ENCODE measurements around the gene CTPS2. TPM values are rescaled to one million over a fixed set of nuclear protein-coding genes. Genes with fewer than 3 reads are reported as not detected.
A peak's percentile ranks its signal among the peaks of the same experiment; 100 is the strongest.

The CTPS2 gene
- total and polyA plus RNA-seq, 9 donors: 13.3 to 20.1 (median 16.3) TPM

GRCh38 chrX:16696956-16697355, 15.5 kb downstream of the CTPS2 start:
- H3K27me3 ChIP-seq (ENCODE audit: control insufficient read depth, insufficient read depth, low read length): peaks cover 47% of the 10 kb centered on the region
- H3K27ac ChIP-seq (ENCODE audit: low read length): no peak overlapping the region
- no peak for DNase-seq
- H3K36me3 ChIP-seq (ENCODE audit: control insufficient read depth, insufficient read depth, low read length): peaks cover 11% of the 10 kb centered on the region
- H3K4me1 ChIP-seq (ENCODE audit: control insufficient read depth, insufficient read depth, low read length): no peaks in the 10 kb centered on the region
- 63% methylated on average over 3 of the region's 3 CpGs for WGBS (ENCODE audit: insufficient coverage)
- no peaks in the 10 kb centered on the region for H3K9me3 ChIP-seq (replicated peaks; ENCODE audit: control insufficient read depth, low read depth, low read length)
- H3K4me3 ChIP-seq (ENCODE audit: low read length): no peak overlapping the region

- no CpG with 5 or more reads among the region's 10 CpGs for WGBS (ENCODE audit: insufficient coverage)
- Histone ChIP-seq H3K4me1 (ENCODE audit: control insufficient read depth, insufficient read depth, low read length) (no peaks in the 10 kb centered on the region), H3K4me3 (ENCODE audit: low read length) (no peak overlapping the region), H3K27ac (ENCODE audit: low read length) (no peak overlapping the region), H3K27me3 (ENCODE audit: control insufficient read depth, insufficient read depth, low read length) (peaks cover 42% of the 10 kb centered on the region), H3K9me3 (replicated peaks; ENCODE audit: control insufficient read depth, low read depth, low read length) (no peaks in the 10 kb centered on the region), H3K36me3 (ENCODE audit: control insufficient read depth, insufficient read depth, low read length) (peaks cover 12% of the 10 kb centered on the region)
- DNase-seq: peak; percentile 58
These were observed 17.3 kb downstream of the CTPS2 start for GRCh38 chrX:16695079-16695676.

DNA sequence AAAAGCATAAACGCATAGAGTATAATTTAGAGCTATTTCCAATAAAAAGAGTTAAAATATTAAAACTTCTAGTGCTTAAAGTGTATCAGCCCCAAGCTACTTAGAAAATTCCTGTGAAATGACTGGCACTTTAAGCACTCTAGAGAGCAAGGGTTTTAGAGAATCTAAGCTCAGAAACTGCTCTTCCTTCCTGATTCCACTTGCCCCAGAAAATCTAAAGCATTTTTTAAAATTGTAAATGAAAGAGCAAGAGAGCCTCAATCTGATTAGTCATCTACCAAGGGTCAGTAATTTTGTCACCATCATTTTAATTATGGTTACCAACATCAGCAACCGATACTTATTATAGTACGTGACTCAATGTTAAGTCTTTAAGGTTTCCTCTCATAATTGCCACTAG, 25.0 kb downstream of the CTPS2 start:
- Histone ChIP-seq H3K36me3 (ENCODE audit: control insufficient read depth, insufficient read depth, low read length) (peaks cover 19% of the 10 kb centered on the region), H3K27ac (ENCODE audit: low read length) (no peak overlapping the region)

GRCh38 chrX:16683007-16683664, 29.3 kb downstream of the CTPS2 start:
- Histone ChIP-seq H3K27ac (ENCODE audit: low read length) (no peak overlapping the region), H3K27me3 (ENCODE audit: control insufficient read depth, insufficient read depth, low read length) (peaks cover 49% of the 10 kb centered on the region), H3K36me3 (ENCODE audit: control insufficient read depth, insufficient read depth, low read length) (peaks cover 15% of the 10 kb centered on the region), H3K4me3 (ENCODE audit: low read length) (no peak overlapping the region), H3K9me3 (replicated peaks; ENCODE audit: control insufficient read depth, low read depth, low read length) (no peaks in the 10 kb centered on the region), H3K4me1 (ENCODE audit: control insufficient read depth, insufficient read depth, low read length) (no peaks in the 10 kb centered on the region)
- DNase-seq: no peak
- WGBS (ENCODE audit: insufficient coverage): 92% methylated on average over 4 of the region's 7 CpGs

More for the DNA sequence above, 25.0 kb downstream of the CTPS2 start:
- H3K9me3 ChIP-seq (replicated peaks; ENCODE audit: control insufficient read depth, low read depth, low read length): no peaks in the 10 kb centered on the region
- H3K4me3 ChIP-seq (ENCODE audit: low read length): no peak overlapping the region
- H3K4me1 ChIP-seq (ENCODE audit: control insufficient read depth, insufficient read depth, low read length): no peaks in the 10 kb centered on the region
- DNase-seq: no peak
- no CpG with 5 or more reads among the region's 3 CpGs for WGBS (ENCODE audit: insufficient coverage)
- peaks cover 37% of the 10 kb centered on the region for H3K27me3 ChIP-seq (ENCODE audit: control insufficient read depth, insufficient read depth, low read length)

GRCh38 chrX:16678689-16679088, 33.8 kb downstream of the CTPS2 start:
- Histone ChIP-seq H3K27me3 (ENCODE audit: control insufficient read depth, insufficient read depth, low read length) (peaks cover 31% of the 10 kb centered on the region), H3K27ac (ENCODE audit: low read length) (no peak overlapping the region), H3K9me3 (replicated peaks; ENCODE audit: control insufficient read depth, low read depth, low read length) (no peaks in the 10 kb centered on the region), H3K36me3 (ENCODE audit: control insufficient read depth, insufficient read depth, low read length) (peaks cover 14% of the 10 kb centered on the region), H3K4me3 (ENCODE audit: low read length) (no peak overlapping the region), H3K4me1 (ENCODE audit: control insufficient read depth, insufficient read depth, low read length) (no peaks in the 10 kb centered on the region)
- no peak for DNase-seq
- 78% methylated on average over 10 of the region's 11 CpGs for WGBS (ENCODE audit: insufficient coverage)

GRCh38 chrX:16671005-16671404, 41.5 kb downstream of the CTPS2 start:
- peaks cover 4% of the 10 kb centered on the region for H3K36me3 ChIP-seq (ENCODE audit: control insufficient read depth, insufficient read depth, low read length)
- DNase-seq: peak; percentile 68
- no peak overlapping the region for H3K4me3 ChIP-seq (ENCODE audit: low read length)
- H3K9me3 ChIP-seq (replicated peaks; ENCODE audit: control insufficient read depth, low read depth, low read length): no peaks in the 10 kb centered on the region
- peaks cover 29% of the 10 kb centered on the region for H3K27me3 ChIP-seq (ENCODE audit: control insufficient read depth, insufficient read depth, low read length)
- H3K4me1 ChIP-seq (ENCODE audit: control insufficient read depth, insufficient read depth, low read length): no peaks in the 10 kb centered on the region
- no peak overlapping the region for H3K27ac ChIP-seq (ENCODE audit: low read length)

DNA sequence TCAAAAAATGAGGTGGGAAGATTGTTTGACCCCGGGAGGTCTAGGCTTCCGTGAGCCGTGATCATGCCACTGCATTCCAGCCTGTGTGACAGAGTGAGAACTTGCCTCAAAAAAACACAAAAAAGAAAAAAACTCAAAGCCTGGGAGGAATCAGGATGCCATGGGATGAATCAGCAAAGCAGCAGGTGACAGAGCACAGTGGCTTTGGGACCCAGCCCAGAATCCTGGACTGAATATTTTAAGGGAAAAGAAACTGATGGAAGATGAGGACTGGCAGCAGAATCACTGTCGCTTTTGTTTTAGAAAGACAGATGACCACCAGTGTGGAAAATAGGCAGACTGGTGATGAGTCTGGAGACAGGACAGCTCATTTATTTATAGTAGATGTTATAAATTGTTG, 45.9 kb downstream of the CTPS2 start:
- Histone ChIP-seq H3K27ac (ENCODE audit: low read length) (no peak overlapping the region), H3K4me3 (ENCODE audit: low read length) (no peak overlapping the region), H3K27me3 (ENCODE audit: control insufficient read depth, insufficient read depth, low read length) (peaks cover 37% of the 10 kb centered on the region), H3K36me3 (ENCODE audit: control insufficient read depth, insufficient read depth, low read length) (peaks cover 4% of the 10 kb centered on the region), H3K9me3 (replicated peaks; ENCODE audit: control insufficient read depth, low read depth, low read length) (no peaks in the 10 kb centered on the region), H3K4me1 (ENCODE audit: control insufficient read depth, insufficient read depth, low read length) (no peaks in the 10 kb centered on the region)
- DNase-seq: no peak
- 83% methylated on average over 1 of the region's 4 CpGs for WGBS (ENCODE audit: insufficient coverage)

GRCh38 chrX:16665089-16665488, 47.4 kb downstream of the CTPS2 start:
- Histone ChIP-seq H3K9me3 (replicated peaks; ENCODE audit: control insufficient read depth, low read depth, low read length) (no peaks in the 10 kb centered on the region), H3K27ac (ENCODE audit: low read length) (no peak overlapping the region), H3K4me1 (ENCODE audit: control insufficient read depth, insufficient read depth, low read length) (no peaks in the 10 kb centered on the region), H3K27me3 (ENCODE audit: control insufficient read depth, insufficient read depth, low read length) (peaks cover 37% of the 10 kb centered on the region), H3K4me3 (ENCODE audit: low read length) (no peak overlapping the region), H3K36me3 (ENCODE audit: control insufficient read depth, insufficient read depth, low read length) (peaks cover 4% of the 10 kb centered on the region)
- no CpG with 5 or more reads among the region's 2 CpGs for WGBS (ENCODE audit: insufficient coverage)
- DNase-seq: peak; percentile 11

- Histone ChIP-seq H3K27me3 (ENCODE audit: control insufficient read depth, insufficient read depth, low read length) (peaks cover 32% of the 10 kb centered on the region), H3K4me3 (ENCODE audit: low read length) (no peak overlapping the region), H3K9me3 (replicated peaks; ENCODE audit: control insufficient read depth, low read depth, low read length) (no peaks in the 10 kb centered on the region), H3K27ac (ENCODE audit: low read length) (no peak overlapping the region), H3K36me3 (ENCODE audit: control insufficient read depth, insufficient read depth, low read length) (peaks cover 4% of the 10 kb centered on the region), H3K4me1 (ENCODE audit: control insufficient read depth, insufficient read depth, low read length) (no peaks in the 10 kb centered on the region)
- no peak for DNase-seq
- WGBS (ENCODE audit: insufficient coverage): no CpG with 5 or more reads among the region's 2 CpGs
These were observed 47.8 kb downstream of the CTPS2 start for GRCh38 chrX:16664626-16665025.

- peaks cover 29% of the 10 kb centered on the region for H3K27me3 ChIP-seq (ENCODE audit: control insufficient read depth, insufficient read depth, low read length)
- H3K4me1 ChIP-seq (ENCODE audit: control insufficient read depth, insufficient read depth, low read length): no peaks in the 10 kb centered on the region
- peaks cover 4% of the 10 kb centered on the region for H3K36me3 ChIP-seq (ENCODE audit: control insufficient read depth, insufficient read depth, low read length)
- DNase-seq: no peak
- no peaks in the 10 kb centered on the region for H3K9me3 ChIP-seq (replicated peaks; ENCODE audit: control insufficient read depth, low read depth, low read length)
- H3K4me3 ChIP-seq (ENCODE audit: low read length): no peak overlapping the region
- H3K27ac ChIP-seq (ENCODE audit: low read length): no peak overlapping the region
- WGBS (ENCODE audit: insufficient coverage): 91% methylated on average over 5 of the region's 5 CpGs
These were observed 48.4 kb downstream of the CTPS2 start for GRCh38 chrX:16664074-16664473.
